NT2/D1 (cell line): ENCODE data around the gene TPTE2.

ENCODE experiments used
- DNase-seq: peaks from one replicate; pipeline ENCODE4 v3.0.0-alpha.2; 2011; ENCODE audit warnings: low read depth, low spot score
- H3K27me3 ChIP-seq: 2 replicates; pipeline ENCODE4 v1.6.0; 2011; ENCODE audit warnings: mild to moderate bottlenecking; ENCODE audit not compliant: insufficient read length, insufficient read depth
- H3K36me3 ChIP-seq: 2 replicates; pipeline ENCODE4 v1.6.1; 2011; ENCODE audit warnings: mild to moderate bottlenecking, low read length, mixed read lengths; ENCODE audit not compliant: insufficient read depth, insufficient read length
- H3K4me1 ChIP-seq: 2 replicates; pipeline ENCODE4 v1.5.1; 2011; ENCODE audit not compliant: insufficient read depth, insufficient read length
- H3K4me3 ChIP-seq: 2 replicates; pipeline ENCODE4 v1.5.1; 2011; ENCODE audit warnings: low read depth; ENCODE audit not compliant: insufficient read length
- H3K9ac ChIP-seq: 2 replicates; pipeline ENCODE4 v1.6.0; 2011; ENCODE audit warnings: low read depth; ENCODE audit not compliant: insufficient read length
- H3K9me3 ChIP-seq: 2 replicates; pipeline ENCODE4 v1.5.1; 2011; ENCODE audit warnings: mild to moderate bottlenecking, low read length; ENCODE audit not compliant: insufficient read depth
- SUZ12 ChIP-seq: IDR thresholded peaks from 2 replicates; pipeline ENCODE4 v1.6.1; 2011; ENCODE audit not compliant: insufficient read length, insufficient read depth; ENCODE audit errors: extremely low read depth
- YY1 ChIP-seq: IDR thresholded peaks from 2 replicates; pipeline ENCODE4 v1.6.1; 2011; ENCODE audit not compliant: insufficient read length, insufficient read depth
- ZNF274 ChIP-seq: IDR thresholded peaks from 2 replicates; pipeline ENCODE4 v1.6.1; 2011; ENCODE audit warnings: mild to moderate bottlenecking, low read depth, low read length

Gene TPTE2

GRCh38 chr13:19601749-19602725, 40.7 kb upstream of the TPTE2 start:
- no peak for DNase-seq
- Histone ChIP-seq H3K9ac (peak overlapping the region; percentile 85), H3K9me3 (peaks cover 26% of the 10 kb centered on the region), H3K4me3 (peak overlapping the region; percentile 61), H3K4me1 (no peaks in the 10 kb centered on the region), H3K27me3 (no peaks in the 10 kb centered on the region), H3K36me3 (peaks cover 34% of the 10 kb centered on the region)
- TF ChIP-seq YY1 (no peak), ZNF274 (no peak), SUZ12 (no peak)

DNA sequence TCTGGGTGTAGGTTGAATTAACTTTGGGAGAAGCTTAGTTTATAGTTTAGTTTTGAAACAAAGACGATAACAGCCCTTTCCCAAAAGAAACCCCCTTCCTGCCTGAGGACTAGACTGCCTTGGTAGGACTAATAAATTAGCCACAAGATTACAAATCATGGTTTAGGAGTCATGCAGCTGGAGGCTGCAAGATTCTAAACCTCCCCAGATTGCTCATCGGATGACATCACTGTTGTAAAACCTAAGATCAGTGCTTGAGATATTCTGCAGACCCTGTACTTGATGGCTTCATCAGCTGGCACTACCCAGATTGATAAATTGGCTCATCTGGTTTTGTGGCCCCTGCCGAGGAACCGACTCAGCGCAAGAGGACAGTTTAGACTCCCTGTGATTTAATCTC, 36.2 kb upstream of the TPTE2 start:
- DNase-seq: no peak
- Histone ChIP-seq H3K9me3 (no peaks in the 10 kb centered on the region), H3K4me1 (no peaks in the 10 kb centered on the region), H3K4me3 (no peak overlapping the region), H3K36me3 (no peaks in the 10 kb centered on the region), H3K27me3 (no peaks in the 10 kb centered on the region), H3K9ac (no peak overlapping the region)
- TF ChIP-seq YY1 (no peak), SUZ12 (no peak), ZNF274 (no peak)

- Histone ChIP-seq H3K27me3 (no peaks in the 10 kb centered on the region), H3K4me1 (no peaks in the 10 kb centered on the region), H3K9ac (no peak overlapping the region), H3K36me3 (no peaks in the 10 kb centered on the region), H3K4me3 (no peak overlapping the region), H3K9me3 (no peaks in the 10 kb centered on the region)
- TF ChIP-seq ZNF274: no peak
- no peak for TF ChIP-seq SUZ12
- no peak for TF ChIP-seq YY1
- no peak for DNase-seq
Observed at GRCh38 chr13:19596960-19597361, 35.6 kb upstream of the TPTE2 start.

DNA sequence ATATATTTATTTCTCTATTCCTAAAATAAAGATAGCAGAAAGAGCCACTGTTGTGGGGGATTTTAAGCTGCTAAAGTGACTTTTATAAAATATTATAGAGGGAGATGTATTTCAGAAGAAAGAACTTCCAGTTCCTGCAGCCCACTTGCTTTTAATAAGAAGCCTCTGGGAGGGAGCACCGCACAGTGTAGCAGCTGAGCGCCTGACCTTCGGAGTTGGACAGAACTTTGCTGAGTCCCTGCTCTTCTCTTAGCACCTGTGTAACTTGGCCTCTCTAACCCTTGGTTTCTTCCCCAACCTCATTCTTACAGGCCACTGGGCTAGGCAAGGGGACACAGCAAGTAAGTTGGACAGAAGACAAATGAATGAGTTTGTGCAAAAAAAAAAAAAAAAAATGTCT, 34.8 kb upstream of the TPTE2 start:
- Histone ChIP-seq H3K4me3 (no peak overlapping the region), H3K4me1 (no peaks in the 10 kb centered on the region), H3K27me3 (no peaks in the 10 kb centered on the region), H3K9ac (no peak overlapping the region), H3K36me3 (no peaks in the 10 kb centered on the region), H3K9me3 (no peaks in the 10 kb centered on the region)
- no peak for DNase-seq
- TF ChIP-seq YY1 (no peak), SUZ12 (no peak), ZNF274 (no peak)

GRCh38 chr13:19592657-19593180, 31.4 kb upstream of the TPTE2 start:
- no peaks in the 10 kb centered on the region for H3K36me3 ChIP-seq
- TF ChIP-seq YY1 (no peak), ZNF274 (no peak), SUZ12 (no peak)
- H3K9ac ChIP-seq: no peak overlapping the region
- H3K4me3 ChIP-seq: no peak overlapping the region
- no peaks in the 10 kb centered on the region for H3K27me3 ChIP-seq
- DNase-seq: no peak
- H3K9me3 ChIP-seq: no peaks in the 10 kb centered on the region
- H3K4me1 ChIP-seq: peaks cover 2% of the 10 kb centered on the region

GRCh38 chr13:19591864-19592263, 30.5 kb upstream of the TPTE2 start:
- Histone ChIP-seq H3K4me3 (no peak overlapping the region), H3K9me3 (no peaks in the 10 kb centered on the region), H3K27me3 (no peaks in the 10 kb centered on the region), H3K4me1 (peaks cover 4% of the 10 kb centered on the region), H3K36me3 (no peaks in the 10 kb centered on the region), H3K9ac (no peak overlapping the region)
- TF ChIP-seq SUZ12 (no peak), ZNF274 (no peak), YY1 (no peak)
- no peak for DNase-seq

DNA sequence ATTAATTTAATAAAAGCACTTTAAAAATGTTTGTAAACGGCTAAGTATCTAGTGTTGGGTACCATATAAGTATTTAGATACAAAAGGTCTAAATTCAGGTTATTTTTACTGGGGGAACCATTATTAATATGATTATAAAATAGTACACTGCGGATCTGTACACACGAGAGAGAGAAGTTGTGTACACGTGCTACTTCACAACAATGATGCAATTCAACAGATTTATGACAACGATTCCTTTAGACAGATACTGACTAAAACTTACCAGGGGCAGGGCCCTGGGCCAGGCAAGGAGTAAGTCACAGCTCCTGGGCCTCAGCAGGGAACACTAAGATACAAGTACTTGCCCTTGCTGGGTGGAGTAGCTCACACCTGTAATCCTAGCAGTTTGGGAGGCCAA, 29.1 kb upstream of the TPTE2 start:
- TF ChIP-seq ZNF274: no peak
- TF ChIP-seq YY1: no peak
- TF ChIP-seq SUZ12: no peak
- H3K9me3 ChIP-seq: no peaks in the 10 kb centered on the region

More for the DNA sequence above, 29.1 kb upstream of the TPTE2 start:
- Histone ChIP-seq H3K27me3 (no peaks in the 10 kb centered on the region), H3K9ac (no peak overlapping the region), H3K4me1 (peaks cover 4% of the 10 kb centered on the region), H3K36me3 (no peaks in the 10 kb centered on the region), H3K4me3 (no peak overlapping the region)
- no peak for DNase-seq
